GM23338 (cell line): ENCODE measurements around the gene HRAS. TPM values are rescaled to one million over a fixed set of nuclear protein-coding genes. Genes with fewer than 3 reads are reported as not detected.

Experiments used
- ATAC-seq: fragments of 200-7000 bp; cut with Tn5 transposase; 3 replicates; pipeline ENCODE4 v1.9.1; 2020
- DNase-seq: peaks from one replicate; pipeline ENCODE4 v3.0.0-alpha.2; 2015; ENCODE audit warnings: low spot score
- H2AFZ ChIP-seq: fragments of 200-600 bp; sonication (generic); 2 replicates; pipeline ENCODE4 v1.8.0; 2016; ENCODE audit warnings: antibody characterized with exemption, mild to moderate bottlenecking, moderate library complexity
- H3F3A ChIP-seq: fragments of 200-600 bp; sonication (generic); replicated peaks from 2 replicates; pipeline ENCODE4 v1.8.0; 2017; ENCODE audit warnings: antibody characterized with exemption, mixed run types, low read depth
- H3K27ac ChIP-seq: fragments of 200-600 bp; sonication (generic); 2 replicates; pipeline ENCODE4 v1.6.1; 2016; ENCODE audit warnings: low read depth
- H3K27me3 ChIP-seq: fragments of 200-600 bp; sonication (generic); 2 replicates; pipeline ENCODE4 v1.8.0; 2016; ENCODE audit warnings: mild to moderate bottlenecking, mixed run types, moderate library complexity; ENCODE audit not compliant: insufficient read depth
- H3K36me3 ChIP-seq: fragments of 200-600 bp; sonication (generic); 2 replicates; pipeline ENCODE4 v1.8.0; 2016; ENCODE audit warnings: mild to moderate bottlenecking; ENCODE audit not compliant: insufficient read depth
- H3K4me1 ChIP-seq: fragments of 200-600 bp; sonication (generic); 2 replicates; pipeline ENCODE4 v1.8.0; 2016; ENCODE audit warnings: mild to moderate bottlenecking, moderate library complexity; ENCODE audit not compliant: insufficient read depth
- H3K4me2 ChIP-seq: fragments of 200-600 bp; sonication (generic); 2 replicates; pipeline ENCODE4 v1.7.1; 2017; ENCODE audit warnings: mixed run types
- H3K4me3 ChIP-seq: fragments of 200-600 bp; sonication (generic); 2 replicates; pipeline ENCODE4 v1.6.1; 2016; ENCODE audit warnings: mixed run types
- H3K79me2 ChIP-seq: fragments of 200-600 bp; sonication (generic); replicated peaks from 2 replicates; pipeline ENCODE4 v1.8.0; 2017; ENCODE audit warnings: mild to moderate bottlenecking; ENCODE audit not compliant: insufficient read depth
- H3K9me2 ChIP-seq: fragments of 200-600 bp; sonication (generic); 2 replicates; pipeline ENCODE4 v1.8.0; 2017; ENCODE audit not compliant: insufficient read depth
- H4K20me1 ChIP-seq: fragments of 200-600 bp; sonication (generic); replicated peaks from 2 replicates; pipeline ENCODE4 v1.8.0; 2017; ENCODE audit warnings: mild to moderate bottlenecking; ENCODE audit not compliant: insufficient read depth
- H3K27ac Mint-ChIP-seq: 2 replicates; pipeline ENCODE4 v1.8.0; 2020; ENCODE audit warnings: inconsistent platforms, mild to moderate bottlenecking, moderate library complexity, mixed read lengths
- H3K27me3 Mint-ChIP-seq: 3 replicates; pipeline ENCODE4 v1.8.0; 2022; ENCODE audit warnings: low read depth, mild to moderate bottlenecking, moderate library complexity, mixed read lengths, inconsistent platforms; ENCODE audit not compliant: insufficient read depth, poor library complexity
- H3K36me3 Mint-ChIP-seq: 3 replicates; pipeline ENCODE4 v1.8.0; 2021; ENCODE audit warnings: low read depth, mild to moderate bottlenecking, inconsistent platforms, moderate library complexity, mixed read lengths
- H3K4me1 Mint-ChIP-seq: 3 replicates; pipeline ENCODE4 v1.8.0; 2020; ENCODE audit warnings: mild to moderate bottlenecking, inconsistent platforms, mixed read lengths
- H3K4me3 Mint-ChIP-seq: 3 replicates; pipeline ENCODE4 v1.8.0; 2021; ENCODE audit warnings: moderate library complexity, mild to moderate bottlenecking, inconsistent platforms, mixed read lengths
- H3K9me3 Mint-ChIP-seq: 3 replicates; pipeline ENCODE4 v1.8.0; 2020; ENCODE audit warnings: moderate library complexity, mild to moderate bottlenecking, inconsistent platforms, mixed read lengths
- CREB1 ChIP-seq: fragments of 250-450 bp; sonication (Bioruptor Pico); IDR thresholded peaks from 2 replicates; pipeline ENCODE4 v1.5.0; 2020; ENCODE audit warnings: low read depth, mild to moderate bottlenecking, moderate library complexity
- CTCF ChIP-seq, 2 experiments: fragments of 200-600 bp in 1 of 2; sonication (generic) in 1 of 2; conservative IDR thresholded peaks; 2 replicates each; pipeline versions ENCODE4 v1.5.1 to v1.6.1; 2016 to 2017; ENCODE audit warnings: antibody characterized with exemption in 2 of 2, low read depth in 2 of 2, mild to moderate bottlenecking in 2 of 2, moderate library complexity in 1 of 2
- ETS1 ChIP-seq: IDR thresholded peaks from 2 replicates; pipeline ENCODE4 v1.6.1; 2016; ENCODE audit warnings: antibody characterized with exemption
- EZH2 ChIP-seq: fragments of 200-600 bp; sonication (generic); IDR thresholded peaks from one replicate; pipeline ENCODE4 v1.8.0; 2017; ENCODE audit warnings: antibody characterized with exemption, mild to moderate bottlenecking, low read depth; ENCODE audit not compliant: unreplicated experiment
- EZH2phosphoT487 ChIP-seq: fragments of 200-600 bp; sonication (generic); IDR thresholded peaks from one replicate; pipeline ENCODE4 v1.8.1; 2018; ENCODE audit warnings: antibody characterized with exemption; ENCODE audit not compliant: unreplicated experiment
- JUNB ChIP-seq: IDR thresholded peaks from one replicate; pipeline ENCODE4 v1.6.1; 2016; ENCODE audit warnings: antibody characterized with exemption; ENCODE audit not compliant: unreplicated experiment
- NANOG ChIP-seq: IDR thresholded peaks from 2 replicates; pipeline ENCODE4 v1.6.1; 2016; ENCODE audit warnings: antibody characterized with exemption, borderline replicate concordance
- POLR2AphosphoS5 ChIP-seq: IDR thresholded peaks from 2 replicates; pipeline ENCODE4 v1.6.1; 2016; ENCODE audit warnings: antibody characterized with exemption, low read depth
- STAT1 ChIP-seq: IDR thresholded peaks from one replicate; pipeline ENCODE4 v1.6.1; 2016; ENCODE audit warnings: antibody characterized with exemption; ENCODE audit not compliant: unreplicated experiment
- ZNF114 ChIP-seq: fragments of 250-450 bp; sonication (Bioruptor Pico); IDR thresholded peaks from 2 replicates; pipeline ENCODE4 v1.5.0; 2020; ENCODE audit warnings: mild to moderate bottlenecking, moderate library complexity
- ZNF331 ChIP-seq: fragments of 250-450 bp; sonication (Bioruptor Pico); IDR thresholded peaks from 2 replicates; pipeline ENCODE4 v1.5.0; 2020; ENCODE audit warnings: low read depth, mild to moderate bottlenecking, moderate library complexity
- ZNF462 ChIP-seq: fragments of 250-450 bp; sonication (Bioruptor Pico); IDR thresholded peaks from 2 replicates; pipeline ENCODE4 v1.5.0; 2020; ENCODE audit warnings: mild to moderate bottlenecking, moderate library complexity
- polyA plus RNA-seq: library from polyadenylated mRNA; unstranded; fragments of >200 nt; fragmentation: Nextera tagmentation; extraction: Ambion mirVana; gene quantifications from 2 replicates; pipeline ENCODE4 v1.2.1, GENCODE V29; 2016
- total RNA-seq: library from RNA; depleted of rRNA; stranded (reverse); fragments of >200 nt; shearing (Covaris generic); gene quantifications from 2 replicates; pipeline ENCODE4 v1.2.3, GENCODE V29; 2014

Gene HRAS
- total and polyA plus RNA-seq, 2 experiments from 2014 or later = 37.9 to 48.7 TPM

- TF ChIP-seq ZNF331 (CRISPR knock-in tag) = no peak
These were observed at the start of gene HRAS (continued) for GRCh38 chr11:535519-536454.

- H3K9me2 ChIP-seq = no peaks in the 10 kb centered on the region
- H3K27ac ChIP-seq = no peak overlapping the region
- H3K4me2 ChIP-seq = no peak overlapping the region
- H3K4me3 Mint-ChIP-seq = no peak overlapping the region
- no peak overlapping the region for H3K27ac Mint-ChIP-seq
- H3K4me1 Mint-ChIP-seq = no peaks in the 10 kb centered on the region; the same call in 1 of the 3 replicates
- ATAC-seq = no peak
- no peaks in the 10 kb centered on the region for H3K27me3 ChIP-seq
- no peak overlapping the region for H2AFZ ChIP-seq
- peaks cover 22% of the 10 kb centered on the region for H4K20me1 ChIP-seq
- peaks cover 15% of the 10 kb centered on the region; the same call in 1 of the 2 replicates for H3K36me3 ChIP-seq
- no peak overlapping the region for H3K4me3 ChIP-seq
- DNase-seq = no peak
- H3K4me1 ChIP-seq = no peaks in the 10 kb centered on the region
- peaks cover 11% of the 10 kb centered on the region for H3K27me3 Mint-ChIP-seq
- H3K36me3 Mint-ChIP-seq = peaks cover 44% of the 10 kb centered on the region
- peaks cover 57% of the 10 kb centered on the region for H3K79me2 ChIP-seq
- H3K9me3 Mint-ChIP-seq = no peaks in the 10 kb centered on the region; the same call in 2 of the 3 replicates
- H3F3A ChIP-seq = peaks cover 5% of the 10 kb centered on the region; the same call in 1 of the 2 replicates
- TF ChIP-seq CREB1 (no peak), CTCF (conservative IDR thresholded peaks at IDR 0.05; ENCODE audit: low read depth in 2 of 2) (no peak), ETS1 (no peak), POLR2AphosphoS5 (no peak), NANOG (no peak), STAT1 (no peak), EZH2phosphoT487 (no peak), ZNF114 (CRISPR knock-in tag) (no peak), ZNF462 (no peak), JUNB (no peak), ZNF331 (CRISPR knock-in tag) (no peak), EZH2 (no peak)
These were observed 48.9 kb upstream of the HRAS start for GRCh38 chr11:584287-584686.
